Measurements from ENCODE around the gene RIMS4. TPM values are rescaled to one million over a fixed set of nuclear protein-coding genes. Genes with fewer than 3 reads are reported as not detected.

The RIMS4 gene
- total RNA-seq, 1 donor from 2014 or later: 7.5 TPM

DNA sequence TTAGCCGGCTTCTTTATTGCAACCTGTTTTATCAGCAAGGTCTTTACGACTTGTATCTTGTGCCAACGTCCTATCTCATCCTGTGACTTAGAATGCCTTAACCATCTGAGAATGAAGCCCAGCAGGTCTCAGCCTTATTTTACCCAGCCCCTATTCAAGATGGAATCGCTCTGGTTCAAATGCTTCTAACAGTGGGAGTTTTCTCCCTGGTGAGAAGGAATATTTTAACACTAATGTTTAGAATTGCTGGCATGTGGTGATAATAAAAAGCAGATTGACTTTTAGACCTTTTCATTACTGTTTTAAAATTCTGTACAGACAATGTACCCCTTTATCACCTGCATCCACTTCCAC is 74.6 kb downstream of the RIMS4 start:
- TF ChIP-seq, protein P1, sequence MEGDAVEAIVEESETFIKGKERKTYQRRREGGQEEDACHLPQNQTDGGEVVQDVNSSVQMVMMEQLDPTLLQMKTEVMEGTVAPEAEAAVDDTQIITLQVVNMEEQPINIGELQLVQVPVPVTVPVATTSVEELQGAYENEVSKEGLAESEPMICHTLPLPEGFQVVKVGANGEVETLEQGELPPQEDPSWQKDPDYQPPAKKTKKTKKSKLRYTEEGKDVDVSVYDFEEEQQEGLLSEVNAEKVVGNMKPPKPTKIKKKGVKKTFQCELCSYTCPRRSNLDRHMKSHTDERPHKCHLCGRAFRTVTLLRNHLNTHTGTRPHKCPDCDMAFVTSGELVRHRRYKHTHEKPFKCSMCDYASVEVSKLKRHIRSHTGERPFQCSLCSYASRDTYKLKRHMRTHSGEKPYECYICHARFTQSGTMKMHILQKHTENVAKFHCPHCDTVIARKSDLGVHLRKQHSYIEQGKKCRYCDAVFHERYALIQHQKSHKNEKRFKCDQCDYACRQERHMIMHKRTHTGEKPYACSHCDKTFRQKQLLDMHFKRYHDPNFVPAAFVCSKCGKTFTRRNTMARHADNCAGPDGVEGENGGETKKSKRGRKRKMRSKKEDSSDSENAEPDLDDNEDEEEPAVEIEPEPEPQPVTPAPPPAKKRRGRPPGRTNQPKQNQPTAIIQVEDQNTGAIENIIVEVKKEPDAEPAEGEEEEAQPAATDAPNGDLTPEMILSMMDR (conservative IDR thresholded peaks at IDR 0.05): no peak
- Mint-ChIP-seq H3K9me3 (peaks cover 9% of the 10 kb centered on the region), H3K27me3 (peaks cover 14% of the 10 kb centered on the region), H3K4me1 (ENCODE audit: unreplicated experiment) (peaks cover 10% of the 10 kb centered on the region), H3K36me3 (peaks cover 4% of the 10 kb centered on the region), H3K4me3 (peak overlapping the region; percentile 79), H3K27ac (peak overlapping the region; percentile 78)
- no peak for DNase-seq (ENCODE audit: extremely low spot score, unreplicated experiment)

DNA sequence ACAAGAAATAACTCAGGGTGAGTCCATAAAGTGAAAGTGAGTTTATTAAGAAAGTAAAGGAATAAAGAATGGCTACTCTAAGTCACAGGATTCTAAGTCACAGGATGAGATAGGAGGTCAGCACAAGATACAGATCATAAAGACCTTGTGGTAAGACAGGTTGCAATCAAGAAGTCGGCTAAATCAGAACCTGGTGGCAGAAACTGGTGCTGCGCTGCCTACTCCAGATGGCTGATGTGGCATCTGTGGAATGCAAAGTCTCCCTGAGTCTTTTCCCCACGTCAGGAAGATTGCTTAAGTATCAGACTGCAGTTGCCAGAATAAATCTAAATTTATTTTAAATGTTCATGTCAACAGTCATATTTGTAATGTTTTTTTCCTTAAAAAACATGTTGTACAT is 75.4 kb downstream of the RIMS4 start:
- no peak for DNase-seq (ENCODE audit: extremely low spot score, unreplicated experiment)
- Mint-ChIP-seq H3K9me3 (peaks cover 9% of the 10 kb centered on the region), H3K27me3 (peaks cover 10% of the 10 kb centered on the region), H3K27ac (no peak overlapping the region), H3K36me3 (peaks cover 4% of the 10 kb centered on the region), H3K4me1 (ENCODE audit: unreplicated experiment) (peaks cover 10% of the 10 kb centered on the region), H3K4me3 (no peak overlapping the region)
- TF ChIP-seq, protein P1 (conservative IDR thresholded peaks at IDR 0.05): peak; percentile 50

DNA sequence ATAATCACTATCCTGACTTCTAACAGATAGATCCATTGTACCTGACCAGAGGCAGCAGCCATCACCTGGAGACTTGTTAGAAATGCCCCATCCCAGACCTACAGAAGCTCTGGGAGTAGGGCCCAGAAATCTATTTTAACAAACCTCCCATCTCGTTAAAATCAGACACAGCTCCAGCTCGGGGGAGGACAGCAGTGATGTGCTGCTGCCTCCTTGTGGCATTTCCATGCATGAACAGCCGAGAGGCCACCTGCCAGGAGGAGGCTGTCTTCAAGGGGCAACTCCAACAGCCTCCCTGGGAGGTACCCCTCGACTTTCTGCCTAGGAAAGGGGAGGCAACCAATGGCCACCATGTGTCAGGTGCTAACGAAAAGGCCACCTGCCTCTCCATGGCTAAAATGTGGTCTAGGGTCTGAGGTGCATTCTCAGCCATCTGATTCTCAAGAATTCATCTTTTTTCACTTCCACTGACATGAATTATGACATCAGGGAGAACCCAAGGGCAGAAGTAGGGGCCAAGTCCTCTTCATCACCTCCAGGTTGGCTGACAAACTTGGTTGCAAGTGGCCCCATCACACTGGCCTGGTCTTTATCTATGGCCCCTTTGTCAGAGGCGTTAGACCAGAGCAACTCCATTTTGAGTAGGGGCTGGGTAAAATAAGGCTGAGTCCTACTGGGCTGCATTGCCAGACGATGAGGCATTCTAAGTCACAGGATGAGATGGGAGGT is 76.8 kb downstream of the RIMS4 start:
- Mint-ChIP-seq H3K27me3 (peaks cover 8% of the 10 kb centered on the region), H3K9me3 (peaks cover 9% of the 10 kb centered on the region), H3K36me3 (peaks cover 4% of the 10 kb centered on the region), H3K4me3 (no peak overlapping the region), H3K4me1 (ENCODE audit: unreplicated experiment) (peaks cover 15% of the 10 kb centered on the region), H3K27ac (peak overlapping the region; percentile 54)
- TF ChIP-seq, protein P1 (conservative IDR thresholded peaks at IDR 0.05): peak; percentile 80
- DNase-seq (ENCODE audit: extremely low spot score, unreplicated experiment): no peak

DNA sequence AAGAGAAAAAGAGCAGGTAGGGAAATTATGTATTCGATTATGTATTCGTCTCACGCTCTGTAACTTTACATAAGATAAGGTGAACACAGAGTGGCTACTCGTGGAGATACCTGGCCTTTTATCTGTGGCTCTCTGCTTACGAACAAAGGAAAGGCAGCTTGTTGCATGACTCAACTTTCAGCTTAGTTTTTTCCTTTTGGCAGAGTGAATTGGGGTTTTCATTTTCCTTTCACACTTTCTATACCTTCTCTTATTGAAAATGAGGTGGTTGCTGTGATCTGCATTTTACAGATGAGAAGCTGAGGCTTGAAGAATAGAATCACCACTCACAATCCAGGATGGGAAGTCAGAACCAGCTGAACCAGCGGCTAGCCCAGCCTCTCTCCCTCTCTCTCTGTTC is 78.0 kb downstream of the RIMS4 start:
- peaks cover 9% of the 10 kb centered on the region for H3K9me3 Mint-ChIP-seq
- DNase-seq (ENCODE audit: extremely low spot score, unreplicated experiment): no peak
- H3K36me3 Mint-ChIP-seq: peaks cover 4% of the 10 kb centered on the region
- H3K4me3 Mint-ChIP-seq: no peak overlapping the region
- peaks cover 8% of the 10 kb centered on the region for H3K27me3 Mint-ChIP-seq
- peaks cover 15% of the 10 kb centered on the region for H3K4me1 Mint-ChIP-seq (ENCODE audit: unreplicated experiment)
- TF ChIP-seq, protein P1 (conservative IDR thresholded peaks at IDR 0.05): no peak
- no peak overlapping the region for H3K27ac Mint-ChIP-seq

DNA sequence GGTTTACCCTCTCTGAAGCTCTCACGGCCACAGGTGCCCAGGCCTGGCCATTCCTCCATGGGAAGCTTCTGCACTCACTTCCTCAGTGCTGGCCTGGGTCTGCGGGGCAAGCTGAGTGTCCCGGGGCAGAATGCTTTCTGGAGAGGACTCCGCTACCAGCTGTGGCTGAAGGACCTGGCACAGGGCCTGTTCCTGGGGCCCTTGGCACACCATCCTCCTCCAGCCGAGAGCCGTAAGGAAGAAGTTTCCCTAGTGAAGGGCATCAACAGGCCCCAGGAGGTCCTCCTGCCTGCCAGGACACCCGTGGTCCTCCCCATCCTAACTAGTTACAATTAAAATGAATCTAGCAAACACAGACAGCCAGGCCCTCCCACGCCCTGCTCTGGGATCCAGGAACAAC is 78.7 kb downstream of the RIMS4 start:
- no peak overlapping the region for H3K4me3 Mint-ChIP-seq
- TF ChIP-seq, protein P1 (conservative IDR thresholded peaks at IDR 0.05): no peak

More for the DNA sequence above, 78.7 kb downstream of the RIMS4 start:
- no peak overlapping the region for H3K27ac Mint-ChIP-seq
- no peak for DNase-seq (ENCODE audit: extremely low spot score, unreplicated experiment)
- peaks cover 7% of the 10 kb centered on the region for H3K9me3 Mint-ChIP-seq
- H3K36me3 Mint-ChIP-seq: peaks cover 4% of the 10 kb centered on the region
- H3K27me3 Mint-ChIP-seq: peaks cover 8% of the 10 kb centered on the region
- H3K4me1 Mint-ChIP-seq (ENCODE audit: unreplicated experiment): peaks cover 15% of the 10 kb centered on the region

All from type B pancreatic cell (in vitro differentiated cells).